ENCODE results near the gene TMEM150C.
"Not testable (repeated sequence)": the region's sequence is repeated elsewhere in the genome, so short reads cannot be mapped to it uniquely, and the experiment has no call there.

TMEM150C gene

DNA sequence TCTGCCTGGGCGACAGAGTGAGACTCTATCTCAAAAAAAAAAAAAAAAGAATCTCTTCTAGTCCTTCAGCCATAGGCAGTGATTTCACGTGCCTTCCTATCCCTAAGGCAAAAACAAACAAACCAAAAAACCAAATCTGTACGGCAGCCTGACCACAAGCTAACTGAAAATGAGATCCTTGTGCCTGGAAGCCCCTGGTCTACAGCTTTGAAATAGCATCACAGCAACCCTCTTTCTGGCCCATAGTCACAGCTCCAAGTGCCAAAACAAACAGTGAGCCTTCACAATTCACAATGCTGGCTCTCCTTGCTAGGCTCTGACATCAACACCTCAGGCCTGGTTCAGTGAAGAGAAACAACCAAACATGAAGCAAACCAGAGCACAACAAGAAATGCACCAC lies 46.1 kb downstream of the TMEM150C start:
- no peak for DNase-seq (ENCODE audit: low read depth)

DNA sequence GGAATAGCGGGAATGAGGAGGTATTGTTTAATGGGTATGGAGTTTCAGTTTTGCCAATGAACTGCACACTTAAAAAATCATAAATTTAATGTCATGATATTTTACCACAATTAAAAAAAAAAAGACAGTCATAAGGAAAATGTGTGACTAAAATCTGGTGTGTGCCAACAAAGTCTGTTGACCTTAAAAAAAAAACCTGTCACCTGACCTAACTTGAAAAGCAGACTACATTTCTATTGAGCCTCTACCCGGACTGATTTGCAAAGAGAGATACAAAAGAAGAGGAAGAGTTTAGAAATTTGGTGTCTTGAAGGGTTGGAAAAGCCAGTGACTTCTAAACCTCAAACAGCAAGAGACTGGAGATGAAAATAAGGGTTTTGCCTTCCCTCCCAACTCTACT lies 48.4 kb downstream of the TMEM150C start:
- DNase-seq (ENCODE audit: low read depth), result no peak

DNA sequence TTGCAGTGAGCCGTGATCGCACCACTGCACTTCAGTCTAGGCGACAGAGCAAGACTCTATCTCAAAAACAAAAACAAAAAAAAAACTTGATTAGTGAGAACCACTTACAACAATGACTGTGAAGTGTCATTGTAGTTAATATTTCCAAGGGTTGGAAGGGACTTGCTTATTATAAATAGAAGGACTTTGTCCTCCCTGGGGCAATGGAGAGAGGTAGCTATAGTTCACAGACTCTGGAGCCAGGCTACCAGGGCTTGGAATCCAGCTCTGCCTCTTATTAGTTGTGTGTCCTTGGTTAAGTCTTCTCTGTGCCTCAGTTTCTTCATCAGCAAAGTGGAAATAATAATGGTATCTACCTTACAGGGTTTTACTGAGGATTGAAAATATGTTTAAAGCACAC lies 51.6 kb downstream of the TMEM150C start:
- DNase-seq (ENCODE audit: low read depth), result no peak

DNA sequence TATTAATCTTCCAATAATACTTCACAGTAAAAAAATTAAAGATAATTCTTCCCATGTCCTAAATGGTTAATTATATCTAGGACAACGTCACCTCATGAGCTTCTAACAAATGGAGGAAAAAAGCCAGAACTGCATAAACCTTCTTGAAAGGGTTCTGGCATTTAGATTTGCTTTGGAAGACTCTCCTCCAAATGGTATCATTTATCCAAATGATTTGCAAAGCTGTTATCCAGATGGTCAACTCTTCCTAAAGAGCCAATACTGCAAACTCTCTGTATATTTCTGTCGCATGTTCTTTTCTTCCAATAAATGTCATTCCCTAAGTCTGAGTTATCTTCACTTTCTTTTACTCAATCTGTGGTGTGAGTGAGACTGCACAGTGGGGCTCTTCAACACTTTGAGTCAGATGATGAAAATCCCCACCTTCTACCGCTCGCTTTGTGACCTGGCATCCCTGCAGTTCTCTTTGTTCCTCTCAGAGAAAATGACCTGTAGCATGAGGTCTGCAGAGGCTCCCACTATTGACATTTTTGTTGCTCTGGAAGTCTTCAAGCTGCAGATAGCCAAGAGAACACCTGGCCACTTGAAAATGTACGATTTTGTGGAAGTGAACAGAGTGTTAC lies 52.9 kb downstream of the TMEM150C start:
- no peak for DNase-seq (ENCODE audit: low read depth)

DNA sequence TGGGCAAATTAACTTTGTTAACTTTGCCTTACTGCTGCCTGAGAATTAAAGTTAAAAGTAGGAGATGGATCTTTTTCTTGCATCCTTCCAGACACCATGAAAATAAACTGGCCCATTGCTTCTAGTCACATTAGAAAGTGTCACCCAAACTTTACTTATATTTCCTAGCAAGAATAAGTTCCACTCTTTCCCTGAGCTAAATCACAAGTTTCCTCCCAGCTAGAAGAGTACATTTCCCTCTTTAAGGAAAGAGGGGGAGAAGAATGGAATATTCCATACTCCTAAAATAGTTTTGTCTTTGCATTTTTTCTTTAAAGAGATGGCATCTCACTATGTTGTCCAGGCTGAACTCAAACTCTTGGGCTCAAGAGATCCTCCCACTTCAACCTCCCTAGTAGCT lies 53.8 kb downstream of the TMEM150C start:
- no peak for DNase-seq (ENCODE audit: low read depth)

DNA sequence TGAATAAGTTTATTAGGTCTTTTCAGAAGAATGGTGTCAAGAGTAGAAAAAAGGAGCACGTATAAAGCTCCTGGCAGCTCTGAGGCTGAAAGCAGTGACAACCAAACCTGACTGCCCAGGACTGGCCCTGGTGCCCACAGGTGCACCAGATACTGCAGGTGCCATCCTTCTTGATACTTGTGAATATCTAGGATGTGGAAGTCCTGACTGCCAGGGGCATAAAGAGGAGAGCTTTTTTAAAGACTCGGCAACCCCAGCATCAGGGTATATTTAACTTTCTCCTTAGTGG lies 60.7 kb downstream of the TMEM150C start:
- no peak for DNase-seq (ENCODE audit: low read depth)

DNA sequence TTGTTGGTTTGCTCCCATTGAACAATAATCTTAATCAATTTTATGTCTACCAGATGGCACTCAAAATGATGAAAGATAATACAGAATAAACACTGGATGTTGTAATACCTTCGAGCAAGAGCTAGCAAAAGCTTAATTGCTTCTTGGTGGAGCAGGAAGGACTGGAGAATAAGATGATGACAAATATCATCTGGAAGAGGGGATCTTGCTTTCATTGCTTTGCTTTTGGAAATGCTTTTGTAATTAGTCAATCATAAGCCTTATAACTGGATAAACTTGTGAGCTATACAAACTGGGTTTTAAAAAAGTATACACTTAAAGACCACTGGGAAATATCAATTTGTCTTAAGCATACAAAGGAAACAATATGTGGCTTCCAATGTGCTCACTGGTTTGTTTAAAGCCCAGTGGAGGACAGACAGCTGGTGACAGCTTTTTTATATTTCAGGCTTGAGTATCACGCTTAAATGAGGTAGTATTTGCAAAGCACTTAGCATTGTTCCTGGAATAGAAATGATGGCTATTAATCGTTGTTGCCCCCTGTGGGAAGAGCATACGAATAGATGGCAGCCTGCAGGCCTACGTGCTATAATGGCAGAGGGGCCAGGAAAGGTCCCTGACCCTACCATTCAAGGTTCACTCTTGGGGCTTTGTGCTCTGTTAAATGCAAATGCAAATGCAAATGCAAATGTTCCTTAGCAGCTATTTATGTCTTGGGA lies 61.2 kb downstream of the TMEM150C start:
- no peak for DNase-seq (ENCODE audit: low read depth)

DNA sequence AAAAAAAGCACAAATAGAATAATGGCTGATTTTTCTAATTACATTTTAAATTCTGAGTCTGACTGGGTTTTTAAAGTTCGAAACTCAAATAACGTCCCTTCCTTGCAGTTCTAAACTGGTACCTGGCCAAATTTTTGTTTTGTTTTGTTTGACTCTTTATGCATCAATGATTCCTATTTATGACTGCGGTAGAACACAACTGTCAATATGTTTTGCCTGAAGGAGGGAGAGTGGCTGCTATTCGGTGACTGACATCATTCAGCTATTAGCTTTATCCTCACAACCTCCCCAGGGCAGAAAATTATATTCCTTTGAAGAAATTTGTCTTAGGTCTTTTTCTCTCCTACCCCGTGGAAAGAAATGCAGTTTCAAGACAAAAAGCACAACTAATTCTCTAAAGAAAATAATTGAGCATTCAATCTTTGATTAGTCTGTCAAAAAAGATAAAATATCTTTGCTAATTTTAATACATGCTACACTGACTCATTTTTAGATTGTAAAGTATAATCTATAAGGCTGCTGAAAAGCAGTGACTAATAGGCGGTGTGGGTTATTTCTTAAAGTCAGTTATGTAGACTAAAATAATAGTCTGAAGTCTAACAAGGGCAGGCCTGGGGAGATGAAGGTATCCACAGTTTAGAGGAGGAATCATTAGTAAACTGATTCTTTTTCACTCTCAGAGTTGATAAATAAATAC lies 61.9 kb downstream of the TMEM150C start:
- DNase-seq (ENCODE audit: low read depth), result no peak

DNA sequence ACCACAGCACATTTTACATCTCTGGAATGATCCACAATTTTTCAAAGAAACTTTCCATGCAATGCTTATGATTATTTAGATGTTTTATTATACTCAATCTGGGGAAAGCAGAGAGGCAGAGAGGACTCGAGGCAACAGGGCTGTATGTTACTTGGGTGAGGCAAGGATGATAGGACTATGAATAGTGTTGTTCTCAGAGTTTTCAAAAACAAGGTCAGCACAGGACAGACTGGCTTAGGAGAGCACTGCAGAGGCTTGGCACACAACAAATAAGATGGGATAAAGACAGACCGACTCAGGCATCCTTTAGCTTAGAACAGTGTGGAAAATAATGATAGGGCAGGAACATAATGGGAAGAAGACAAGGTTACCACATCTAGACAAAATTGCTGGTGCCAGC lies 65.4 kb downstream of the TMEM150C start:
- no peak for DNase-seq (ENCODE audit: low read depth)

DNA sequence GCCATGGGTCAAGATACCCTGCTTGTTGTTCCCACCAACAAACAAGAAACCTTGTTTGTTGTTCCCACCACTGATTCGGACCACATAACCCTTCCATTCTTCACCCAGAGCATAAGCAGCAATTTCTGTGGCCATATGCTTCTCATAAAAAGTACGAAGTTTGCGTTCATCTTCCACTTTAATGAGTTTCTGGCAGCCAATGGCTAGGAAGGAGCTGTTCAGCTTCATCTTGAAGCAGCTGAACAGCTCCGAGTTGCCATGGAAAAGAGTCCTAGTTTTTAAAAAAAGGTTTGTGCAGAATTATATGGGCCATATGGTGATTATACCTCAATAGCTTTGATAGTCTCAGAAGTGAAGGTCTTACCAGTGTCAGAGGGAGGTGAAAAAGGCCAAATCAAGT lies 66.1 kb downstream of the TMEM150C start:
- no peak for DNase-seq (ENCODE audit: low read depth)

DNA sequence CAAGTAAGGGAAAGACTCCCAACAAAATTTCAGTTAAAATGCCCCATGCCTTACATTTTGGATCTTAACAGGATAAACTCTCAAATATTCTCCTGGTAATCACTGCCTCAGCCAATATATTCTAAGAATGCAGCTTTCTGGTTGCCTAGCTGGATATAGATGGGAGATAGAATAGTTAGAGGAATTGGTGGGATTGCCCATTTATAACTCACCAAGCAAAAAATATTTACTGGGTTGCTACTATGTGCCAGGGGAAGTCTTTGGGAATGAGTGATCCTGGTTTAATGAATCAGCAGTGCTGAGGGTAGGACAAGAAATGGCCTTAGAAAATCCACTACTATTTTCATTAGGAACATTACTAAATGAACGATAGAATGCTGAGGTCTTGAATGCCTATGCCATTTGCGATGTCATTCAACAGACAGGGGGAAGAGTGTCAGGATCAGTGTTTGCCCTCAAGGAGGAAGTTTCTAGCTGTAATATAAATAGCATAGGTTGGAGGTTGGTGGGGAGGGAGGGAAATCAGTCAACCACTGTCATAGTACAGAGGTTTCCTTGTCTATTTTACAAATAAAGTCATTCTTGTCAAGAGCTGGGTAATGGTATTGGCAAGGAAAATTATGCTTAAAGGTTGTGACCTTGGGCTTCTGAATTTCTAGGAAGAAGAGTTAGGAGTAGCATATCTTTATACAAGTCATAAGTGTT lies 67.9 kb downstream of the TMEM150C start:
- no peak for DNase-seq (ENCODE audit: low read depth)

DNA sequence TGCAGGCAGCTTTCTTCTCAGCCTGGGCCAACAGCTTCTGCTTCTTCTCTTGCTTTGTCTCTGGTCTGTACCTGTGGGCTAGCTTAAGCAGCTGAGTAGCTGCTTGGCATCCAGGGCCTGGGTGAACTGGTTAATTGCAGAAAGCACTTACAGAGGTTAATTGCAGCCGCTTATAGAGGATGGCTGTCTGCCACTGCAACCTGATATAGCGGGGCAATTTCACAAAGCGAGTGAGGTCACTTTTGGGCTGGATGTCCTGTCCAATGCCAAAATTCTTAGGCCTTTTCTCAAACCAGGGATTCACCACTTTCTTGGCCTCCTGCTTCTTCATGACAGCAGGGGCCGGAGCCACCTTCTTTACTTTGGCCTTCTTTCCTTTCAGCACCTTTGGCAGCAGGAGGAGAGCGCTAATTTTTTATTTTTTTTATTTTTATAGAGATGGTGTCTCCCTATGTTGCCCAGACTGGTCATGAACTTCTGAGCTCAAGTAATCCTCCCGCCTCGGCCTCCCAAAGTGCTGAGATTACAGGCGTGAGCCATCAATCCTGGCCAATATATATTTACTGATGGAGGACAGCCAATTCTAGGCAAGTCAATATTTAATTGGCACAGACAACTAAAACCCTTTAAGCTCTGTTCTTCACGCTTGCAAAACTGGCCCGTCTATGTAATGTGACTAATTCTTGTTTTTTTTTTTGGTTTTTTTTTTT lies 70.4 kb downstream of the TMEM150C start:
- no peak for DNase-seq (ENCODE audit: low read depth)

DNA sequence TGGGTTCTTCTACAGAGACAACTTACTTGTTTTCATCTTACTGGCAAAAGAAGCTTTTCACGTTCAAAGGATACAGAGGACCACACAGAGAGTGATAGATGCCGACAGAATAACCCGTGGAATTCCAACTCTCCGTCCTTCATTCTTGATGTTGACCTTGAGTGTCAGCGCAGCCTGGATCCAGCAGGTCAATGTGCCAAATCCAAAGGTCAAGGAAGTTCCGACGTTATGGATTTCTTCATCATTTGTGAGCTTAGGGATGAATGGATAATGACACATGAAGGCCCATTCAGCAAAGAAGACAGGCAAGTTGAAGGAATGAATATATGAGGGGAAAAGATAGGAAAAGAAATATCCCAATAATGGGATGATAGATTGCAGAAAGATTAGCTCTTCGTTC lies 71.8 kb downstream of the TMEM150C start:
- no peak for DNase-seq (ENCODE audit: low read depth)

DNA sequence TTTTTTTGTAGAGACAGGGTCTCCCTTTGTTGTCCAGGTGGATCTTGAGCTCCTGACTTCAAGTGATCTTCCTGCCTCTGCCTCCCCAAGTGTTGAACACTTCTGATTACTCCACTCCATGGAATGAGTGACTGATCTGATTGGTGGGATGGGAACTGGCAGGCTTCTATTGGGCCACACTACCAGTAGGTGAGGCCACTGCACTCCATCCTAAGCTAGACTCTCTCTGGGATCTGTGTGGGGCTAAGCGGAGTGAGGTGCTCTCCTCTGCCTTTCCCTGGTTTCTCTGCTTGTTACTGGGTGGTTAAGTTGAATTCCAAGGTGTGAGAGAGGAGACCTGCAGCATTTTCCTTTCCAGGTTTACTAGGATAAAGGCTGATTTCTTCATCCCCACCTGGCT lies 72.7 kb downstream of the TMEM150C start:
- no peak for DNase-seq (ENCODE audit: low read depth)

DNA sequence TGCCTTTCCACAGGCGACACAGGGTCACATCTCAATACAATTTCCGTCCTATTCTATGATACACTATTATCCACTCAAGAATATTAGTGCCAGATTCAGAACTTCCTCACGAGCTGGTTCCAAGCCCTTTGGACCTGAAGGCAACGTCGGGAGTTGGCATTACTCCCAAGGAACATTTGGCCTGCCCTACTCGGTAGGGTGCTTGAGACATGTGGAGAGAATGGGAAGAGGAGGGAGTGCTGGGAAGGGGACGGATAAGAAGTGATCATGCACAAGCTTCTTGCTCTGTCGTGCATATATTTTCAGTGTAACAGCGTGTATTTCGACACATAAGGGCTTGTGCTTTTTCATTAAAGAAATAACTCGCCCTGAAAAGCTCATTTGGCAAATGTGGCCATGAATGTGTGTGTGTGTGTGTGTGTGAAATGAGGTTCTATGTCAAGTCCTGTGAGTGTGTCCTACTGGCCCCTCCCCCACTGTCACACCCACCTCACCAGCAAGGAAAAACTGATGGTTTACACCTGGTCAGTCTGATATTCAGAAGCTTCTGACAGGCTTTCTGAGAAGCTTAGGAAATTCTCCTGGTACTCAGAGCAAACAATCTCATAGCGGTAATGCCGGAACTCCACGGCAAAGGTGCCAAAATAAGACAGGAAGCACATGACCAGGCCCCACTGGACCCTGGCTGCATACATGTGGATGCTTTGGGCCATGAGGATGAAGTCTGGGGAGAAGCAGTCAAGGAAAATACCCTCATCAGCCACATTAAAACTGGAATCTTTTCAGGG lies 76.6 kb downstream of the TMEM150C start:
- no peak for DNase-seq (ENCODE audit: low read depth)

DNA sequence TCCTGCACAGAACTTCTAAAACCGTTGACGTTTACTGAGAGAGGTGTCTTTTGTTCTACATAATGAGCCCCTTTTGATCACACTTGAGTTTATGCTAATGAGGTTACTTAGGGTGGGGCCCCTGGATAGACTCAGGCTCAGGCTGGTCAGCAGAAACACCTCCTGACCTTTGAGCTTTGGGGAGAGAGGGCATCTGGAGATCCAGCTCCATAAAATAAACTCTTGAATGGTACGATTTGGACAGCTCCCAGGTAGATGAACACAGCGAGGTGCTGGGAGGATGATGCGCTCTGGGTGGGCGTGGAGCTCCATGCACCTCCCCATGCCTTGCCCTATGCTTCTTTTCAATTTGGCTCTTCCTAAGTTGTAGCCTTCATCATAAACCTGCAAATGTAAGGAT lies 79.4 kb downstream of the TMEM150C start:
- DNase-seq (ENCODE audit: low read depth), result no peak

DNA sequence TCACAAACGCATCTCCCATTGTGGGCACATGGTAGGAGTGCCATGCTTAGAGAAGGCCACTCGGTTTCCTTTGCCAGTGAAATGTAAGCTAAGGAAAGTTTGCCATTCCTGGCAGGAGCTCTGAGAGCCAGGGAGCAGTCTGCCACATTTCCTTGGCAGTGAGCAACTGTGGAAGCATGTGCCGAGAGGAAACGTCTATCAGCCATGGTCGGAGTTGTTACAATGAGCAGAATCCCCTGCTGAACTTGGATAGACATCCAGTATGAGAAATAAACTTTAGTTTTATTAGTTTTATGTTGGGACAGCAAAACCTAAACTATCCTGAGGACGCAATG lies 80.3 kb downstream of the TMEM150C start:
- DNase-seq (ENCODE audit: low read depth), result no peak

DNA sequence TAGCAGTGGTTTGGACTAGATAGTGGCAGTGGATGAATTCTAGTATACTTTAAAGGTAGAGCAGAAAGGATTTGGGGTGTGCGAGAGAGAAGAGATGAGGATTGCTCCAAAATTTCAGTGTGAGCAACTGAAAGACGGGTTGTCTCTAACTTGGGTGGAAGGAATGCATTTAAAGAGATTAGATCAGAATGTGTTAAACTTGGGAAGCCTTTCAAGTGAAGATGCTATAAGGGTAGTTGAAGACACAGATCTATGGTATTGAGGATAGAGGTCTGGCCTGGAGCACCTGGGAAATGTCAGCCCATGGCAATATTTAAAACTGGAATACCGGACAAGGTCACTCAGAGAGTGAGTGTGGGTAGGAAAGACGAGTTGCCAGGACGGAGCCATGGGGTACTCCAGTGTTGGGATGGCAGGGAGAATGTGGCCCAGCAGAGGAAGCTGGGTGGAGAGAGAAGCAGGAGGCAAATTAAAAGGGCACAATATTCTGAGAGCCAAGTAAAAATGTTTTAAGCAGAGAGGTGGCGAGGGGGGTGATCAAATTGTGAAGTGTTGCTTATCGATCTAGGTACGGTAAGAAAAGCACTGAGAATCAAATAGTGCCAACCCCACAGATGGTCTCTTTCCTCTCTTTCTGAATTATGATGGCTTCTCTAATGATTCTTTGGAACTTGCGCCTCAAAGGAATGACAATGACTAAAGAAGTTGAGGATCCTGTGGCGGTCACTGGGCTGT lies 80.8 kb downstream of the TMEM150C start:
- DNase-seq (ENCODE audit: low read depth), result no peak

DNA sequence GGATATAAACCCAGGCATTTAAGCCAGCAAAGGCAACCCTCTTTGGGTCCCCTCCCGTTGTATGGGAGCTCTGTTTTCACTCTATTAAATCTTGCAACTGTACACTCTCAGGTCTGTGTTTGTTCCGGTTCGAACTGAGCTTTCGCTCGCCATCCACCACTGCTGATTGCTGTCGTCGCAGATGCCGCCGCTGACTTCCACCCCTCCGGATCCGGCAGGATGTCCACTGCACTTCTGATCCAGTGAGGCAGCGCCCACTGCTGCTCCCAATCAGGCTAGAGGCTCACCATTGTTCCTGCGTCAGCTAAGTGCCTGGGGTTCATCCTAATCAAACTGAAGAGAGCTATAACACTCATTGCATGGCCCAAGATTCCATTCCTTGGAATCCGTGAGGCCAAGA lies 82.2 kb downstream of the TMEM150C start:
- DNase-seq (ENCODE audit: low read depth), result no peak

DNA sequence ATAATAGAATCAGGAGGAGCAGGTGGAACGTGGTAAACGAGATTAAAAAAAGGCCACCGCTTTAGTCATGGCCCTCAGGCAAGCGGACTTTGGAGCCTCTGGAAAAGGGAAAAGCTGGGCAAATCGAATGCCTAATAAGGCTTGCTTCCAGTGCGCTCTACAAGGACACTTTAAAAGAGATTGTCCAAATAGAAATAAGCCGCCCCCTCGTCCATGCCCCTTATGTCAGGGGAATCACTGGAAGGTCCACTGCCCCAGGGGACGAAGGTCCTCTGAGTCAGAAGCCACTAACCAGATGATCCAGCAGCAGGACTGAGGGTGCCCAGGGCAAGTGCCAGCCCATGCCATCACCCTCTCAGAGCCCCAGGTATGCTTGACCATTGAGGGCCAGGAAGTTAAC lies 84.3 kb downstream of the TMEM150C start:
- DNase-seq (ENCODE audit: low read depth), result not testable (repeated sequence)

DNA sequence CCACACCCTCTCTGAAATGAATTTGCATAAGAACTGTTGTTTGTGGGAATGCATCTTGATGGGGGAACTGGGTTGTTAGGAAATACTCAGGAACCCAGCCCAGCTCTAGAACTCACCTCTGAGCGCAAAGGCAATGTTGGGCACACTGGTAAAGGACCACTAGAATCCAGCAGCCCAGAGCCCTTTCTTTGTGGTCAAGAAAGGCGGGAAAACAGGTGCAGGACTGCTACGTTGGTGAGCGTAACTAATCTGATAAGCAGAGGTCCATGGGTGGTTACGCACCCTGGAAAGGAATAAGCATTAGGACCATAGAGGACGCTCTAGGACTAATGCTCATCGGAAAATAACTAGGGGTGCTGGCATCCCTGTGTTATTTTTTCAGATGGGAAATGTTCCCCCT lies 85.9 kb downstream of the TMEM150C start:
- DNase-seq (ENCODE audit: low read depth), result not testable (repeated sequence)
